Measurements from ENCODE around the gene SUPT16H. TPM values are rescaled to one million over a fixed set of nuclear protein-coding genes. Genes with fewer than 3 reads are reported as not detected.

Gene SUPT16H
- total RNA-seq, 1 experiment from 2014 or later, result 210 TPM

GRCh38 chr14:21382886-21383847 is 652 bp downstream of the SUPT16H start:
- Mint-ChIP-seq H3K27ac (peak overlapping the region; percentile 100), H3K4me3 (peak overlapping the region; percentile 96 to 98), H3K4me1 (peaks cover 19 to 25% of the 10 kb centered on the region in 2 experiments), H3K36me3 (ENCODE audit: insufficient read depth in 1 of 3, low read depth in 3 of 3) (peaks cover 16 to 51% (median 34%) of the 10 kb centered on the region in 3 experiments; a peak in 6 of 7 replicates), H3K27me3 (ENCODE audit: low read depth) (no peaks in the 10 kb centered on the region), H3K9me3 (peaks cover 0 to 8% of the 10 kb centered on the region in 2 experiments; a peak in 1 of 5 replicates)
- H3K79me2 ChIP-seq (ENCODE audit: insufficient read depth, low read length), result peaks cover 30% of the 10 kb centered on the region; the same call in 1 of the 2 replicates
- H3K4me2 ChIP-seq (ENCODE audit: insufficient read depth, insufficient read length, low read length), result peak overlapping the region; percentile 77
- peak overlapping the region; percentile 91; the same call in 1 of the 2 replicates for H3K4ac ChIP-seq (ENCODE audit: low read depth, low read length)
- peak overlapping the region; percentile 94 for H3K18ac ChIP-seq (ENCODE audit: insufficient read length, low read depth, low read length)
- peaks cover 11% of the 10 kb centered on the region for H3K23me2 ChIP-seq (ENCODE audit: insufficient read length, low read depth, low read length, poor library complexity, severe bottlenecking)
- H3K27me3 ChIP-seq (ENCODE audit: insufficient read depth, low read length), result no peaks in the 10 kb centered on the region
- no peak overlapping the region for H2BK15ac ChIP-seq (ENCODE audit: low read depth, low read length)
- no peak overlapping the region for H2AFZ ChIP-seq (ENCODE audit: low read length)
- H2BK20ac ChIP-seq (ENCODE audit: low read depth, low read length, poor library complexity, severe bottlenecking), result no peak overlapping the region
- peak overlapping the region; percentile 41 for H4K5ac ChIP-seq (ENCODE audit: insufficient read length, low read depth, low read length)
- no peak overlapping the region for H2BK120ac ChIP-seq (ENCODE audit: low read depth, low read length, poor library complexity, severe bottlenecking)
- H3K9me3 ChIP-seq (ENCODE audit: control insufficient read depth, low read depth, low read length), result no peaks in the 10 kb centered on the region
- H3T11ph ChIP-seq (ENCODE audit: low read length), result no peak overlapping the region
- no peaks in the 10 kb centered on the region for H4K20me1 ChIP-seq (ENCODE audit: control insufficient read depth, insufficient read depth, insufficient read length)
- H3K9ac ChIP-seq (ENCODE audit: extremely low read depth, insufficient read length, low read length), result peak overlapping the region; percentile 100
- no CpG with 5 or more reads among the region's 39 CpGs for WGBS (ENCODE audit: extremely low coverage, insufficient read length, low lambda C conversion rate)
- peak overlapping the region; percentile 91 for H3K14ac ChIP-seq (ENCODE audit: insufficient read depth, low read length)
- peak overlapping the region; percentile 24 for H3K23ac ChIP-seq (ENCODE audit: insufficient read length, low read depth, low read length)
- H3K4me1 ChIP-seq (ENCODE audit: insufficient read depth, low read length), result no peaks in the 10 kb centered on the region
- peak overlapping the region; percentile 5 for H2BK12ac ChIP-seq (ENCODE audit: insufficient read length, low read depth, low read length)
- TF ChIP-seq CTCF (conservative IDR thresholded peaks at IDR 0.05), result no peak
- H3K79me1 ChIP-seq (ENCODE audit: insufficient read depth, low read depth, low read length, poor library complexity, severe bottlenecking), result peaks cover 4% of the 10 kb centered on the region
- peak overlapping the region; percentile 87 for H3K27ac ChIP-seq (ENCODE audit: insufficient read length, low read depth, low read length)
- peak overlapping the region; percentile 6 for H2BK5ac ChIP-seq (ENCODE audit: insufficient read length, low read length)
- H4K8ac ChIP-seq (replicated peaks; ENCODE audit: insufficient read length, low read depth, low read length), result peak overlapping the region; percentile 26
- H2AK5ac ChIP-seq (ENCODE audit: insufficient read length, low read length), result no peak overlapping the region
- DNase-seq, result no peak
- H4K91ac ChIP-seq (ENCODE audit: insufficient read length, low read depth, low read length), result peak overlapping the region; percentile 79
- H3K56ac ChIP-seq (ENCODE audit: insufficient read length, low read depth, low read length), result peak overlapping the region; percentile 64
